A549 (cell line): ENCODE measurements around the gene MARCHF7. TPM values are rescaled to one million over a fixed set of nuclear protein-coding genes. Genes with fewer than 3 reads are reported as not detected.

Experiments used
- ATAC-seq, 2 experiments: fragments of 200-7000 bp in 1 of 2; fragments of >200 bp in 1 of 2; cut with Nextera tagmentation in 1 of 2; cut with Tn5 transposase in 1 of 2; 3 replicates each; pipeline versions ENCODE4 v1.8.0 to v1.9.1; 2018 to 2020; ENCODE audit warnings: mild to moderate bottlenecking in 1 of 2, moderate library complexity in 1 of 2
- CTCF ChIA-PET: fragments of 300-600 bp; sonication (Branson Sonifier 250); formaldehyde crosslinking; extraction: SDS; loops from one replicate; lab custom pipeline; 2021; ENCODE audit warnings: antibody characterized with exemption, inconsistent platforms; lab: Yijun Ruan, JAX
- POLR2A ChIA-PET: fragments of 350-600 bp; formaldehyde crosslinking; extraction: SDS; loops from one replicate; lab custom pipeline; 2021; ENCODE audit warnings: antibody characterized with exemption, inconsistent platforms; lab: Yijun Ruan, JAX
- DNase-seq, 2 experiments: peaks; one replicate each; pipeline versions ENCODE4 v3.0.0 to v3.0.0-alpha.2; 2011 to 2016; ENCODE audit warnings: low read depth in 1 of 2, low spot score in 1 of 2
- FAIRE-seq: peaks from 2 replicates; lab custom pipeline; 2011; peaks lifted over from hg19 to GRCh38; lab: Jason Lieb, UNC
- H3K27ac ChIP-seq, 2 experiments: fragments of >200 bp; sonication (Bioruptor Twin); formaldehyde crosslinking; 3 replicates each; pipeline ENCODE4 v1.5.1; 2016 to 2017
- H3K4me1 ChIP-seq: fragments of >200 bp; sonication (Bioruptor Twin); formaldehyde crosslinking; 3 replicates; pipeline ENCODE4 v1.6.1; 2016
- H3K4me2 ChIP-seq: fragments of >200 bp; sonication (Bioruptor Twin); formaldehyde crosslinking; 3 replicates; pipeline ENCODE4 v1.6.1; 2016
- H3K4me3 ChIP-seq: fragments of >200 bp; sonication (Bioruptor Twin); formaldehyde crosslinking; 3 replicates; pipeline ENCODE4 v1.5.1; 2016
- H3K9me3 ChIP-seq: fragments of >200 bp; sonication (Bioruptor Twin); formaldehyde crosslinking; 3 replicates; pipeline ENCODE4 v1.6.1; 2016
- CBX2 ChIP-seq: fragments of 200-600 bp; sonication (generic); IDR thresholded peaks from 2 replicates; pipeline ENCODE4 v1.6.1; 2016; ENCODE audit warnings: low read depth, mild to moderate bottlenecking, borderline replicate concordance
- CBX8 ChIP-seq: fragments of 200-600 bp; sonication (generic); IDR thresholded peaks from 2 replicates; pipeline ENCODE4 v1.6.1; 2016
- EHMT2 ChIP-seq: fragments of 200-600 bp; sonication (generic); IDR thresholded peaks from 2 replicates; pipeline ENCODE4 v1.6.1; 2016; ENCODE audit warnings: antibody characterized with exemption, low read depth, mild to moderate bottlenecking, moderate library complexity
- ELK1 ChIP-seq: fragments of 150-350 bp; IDR thresholded peaks from 2 replicates; pipeline ENCODE4 v1.6.1; 2014; ENCODE audit warnings: low read depth, mild to moderate bottlenecking, low read length
- FOSB ChIP-seq: fragments of 250-450 bp; sonication (Bioruptor Pico); IDR thresholded peaks from 2 replicates; pipeline ENCODE4 v1.5.0; 2020; ENCODE audit warnings: mild to moderate bottlenecking, moderate library complexity
- FOSL2 ChIP-seq, 2 experiments: fragments of 450-650 bp in 1 of 2; fragments of >200 bp in 1 of 2; sonication (Bioruptor Twin) in 1 of 2; formaldehyde crosslinking; IDR thresholded peaks; 2 replicates each; pipeline versions ENCODE4 v1.5.0 to v1.6.1; 2016 to 2020; ENCODE audit warnings: mild to moderate bottlenecking in 1 of 2, moderate library complexity in 1 of 2
- FOXS1 ChIP-seq: fragments of 250-450 bp; sonication (Bioruptor Pico); IDR thresholded peaks from 2 replicates; pipeline ENCODE4 v1.5.0; 2020; ENCODE audit warnings: mild to moderate bottlenecking, moderate library complexity
- HEYL ChIP-seq: fragments of 250-450 bp; sonication (Bioruptor Pico); IDR thresholded peaks from 2 replicates; pipeline ENCODE4 v1.8.0; 2021; ENCODE audit warnings: mild to moderate bottlenecking, moderate library complexity
- HOXA7 ChIP-seq: fragments of 250-450 bp; sonication (Bioruptor Pico); IDR thresholded peaks from 2 replicates; pipeline ENCODE4 v1.5.0; 2020; ENCODE audit warnings: mild to moderate bottlenecking, moderate library complexity
- HOXB13 ChIP-seq: fragments of 250-450 bp; sonication (Bioruptor Pico); IDR thresholded peaks from 2 replicates; pipeline ENCODE4 v1.5.0; 2020; ENCODE audit warnings: low read depth, mild to moderate bottlenecking, moderate library complexity
- JUN ChIP-seq, 2 experiments: fragments of >200 bp; sonication (Bioruptor Twin); formaldehyde crosslinking; IDR thresholded peaks; 2 replicates in 1 of 2; 3 replicates in 1 of 2; pipeline ENCODE4 v1.6.1; 2016 to 2017
- JUNB ChIP-seq: fragments of >200 bp; sonication (Bioruptor Twin); formaldehyde crosslinking; IDR thresholded peaks from 2 replicates; pipeline ENCODE4 v1.6.1; 2016
- MAZ ChIP-seq: fragments of 150-350 bp; IDR thresholded peaks from 2 replicates; pipeline ENCODE4 v1.6.1; 2014; ENCODE audit warnings: antibody characterized with exemption, low read depth, low read length, borderline replicate concordance
- MYC ChIP-seq: IDR thresholded peaks from 2 replicates; pipeline ENCODE4 v1.6.1; 2012; ENCODE audit warnings: mild to moderate bottlenecking, inconsistent platforms, low read length, improper control_type of control experiment, borderline replicate concordance
- NR3C1 ChIP-seq: fragments of >200 bp; sonication (Bioruptor Twin); formaldehyde crosslinking; IDR thresholded peaks from 3 replicates; pipeline ENCODE4 v1.6.1; 2017
- RAD21 ChIP-seq, 2 experiments: fragments of >200 bp in 1 of 2; sonication (Bioruptor Twin) in 1 of 2; formaldehyde crosslinking in 1 of 2; IDR thresholded peaks in 1 of 2; conservative IDR thresholded peaks in 1 of 2; 2 replicates in 1 of 2; 3 replicates in 1 of 2; pipeline ENCODE4 v1.6.1; 2012 to 2018; ENCODE audit warnings: inconsistent platforms in 1 of 2
- RARB ChIP-seq: fragments of 250-450 bp; sonication (Bioruptor Pico); IDR thresholded peaks from 2 replicates; pipeline ENCODE4 v1.8.0; 2021; ENCODE audit warnings: mild to moderate bottlenecking, moderate library complexity
- RCOR1 ChIP-seq: fragments of 150-350 bp; IDR thresholded peaks from 2 replicates; pipeline ENCODE4 v1.6.1; 2014; ENCODE audit warnings: antibody characterized with exemption, low read length, low read depth
- REST ChIP-seq: fragments of 200-600 bp; sonication (generic); IDR thresholded peaks from 2 replicates; pipeline ENCODE4 v1.6.1; 2016; ENCODE audit warnings: antibody characterized with exemption, mild to moderate bottlenecking, moderate library complexity
- RFX5 ChIP-seq: fragments of 450-650 bp; IDR thresholded peaks from 2 replicates; pipeline ENCODE4 v1.7.1; 2014; ENCODE audit warnings: antibody characterized with exemption, mild to moderate bottlenecking, moderate library complexity
- TFCP2L1 ChIP-seq: fragments of 250-450 bp; sonication (Bioruptor Pico); IDR thresholded peaks from 2 replicates; pipeline ENCODE4 v1.5.0; 2021; ENCODE audit warnings: mild to moderate bottlenecking
- WGBS: methylation state at CpG from one replicate; pipeline ENCODE4 v1.1.6; 2017; ENCODE audit errors: missing lambda C conversion rate; 5-methylcytosine and 5-hydroxymethylcytosine counted together
- polyA plus RNA-seq, 4 experiments: library from polyadenylated mRNA; depleted of rRNA in 3 of 4; stranded (reverse); fragments of >200 nt; fragmentation: RNase III in 1 of 4; extraction: RNeasy Plus Mini Kit Qiagen cat#74134 plus additional on column Dnase treatment in 1 of 4; gene quantifications; 2 replicates in 3 of 4; 3 replicates in 1 of 4; pipeline ENCODE4 v1.2.3, GENCODE V29; 2011 to 2017

MARCHF7 gene
- polyA plus RNA-seq, 2 of the 4 experiments (the other 2 are of a cell fraction) = 64.3 to 66.4 TPM

- TF ChIP-seq RARB (CRISPR knock-in tag) (no peak), EHMT2 (no peak), RCOR1 (no peak), CBX2 (no peak), RFX5 (no peak), CBX8 (no peak), REST (no peak), HOXA7 (CRISPR knock-in tag) (no peak), JUN (IDR thresholded peaks at IDR 0.05) (no peak), FOSL2 (IDR thresholded peaks at IDR 0.05) (no peak), FOSL2 (CRISPR knock-in tag; IDR thresholded peaks at IDR 0.05) (no peak), TFCP2L1 (CRISPR knock-in tag) (no peak), NR3C1 (no peak), HOXB13 (CRISPR knock-in tag) (no peak), MAZ (no peak), FOSB (CRISPR knock-in tag) (no peak), FOXS1 (no peak), ELK1 (no peak), JUNB (no peak)
- TF ChIP-seq, all 56 proteins: peak for 0
- no peak for FAIRE-seq
- H3K4me2 ChIP-seq = peak overlapping the region; percentile 76
- peaks cover 25% of the 10 kb centered on the region for H3K4me1 ChIP-seq
- no peak overlapping the region; the same call in 2 of the 3 replicates for H3K4me3 ChIP-seq
- 61% methylated on average over 5 of the region's 5 CpGs for WGBS
- H3K9me3 ChIP-seq = no peaks in the 10 kb centered on the region
- no peak for ATAC-seq
- DNase-seq = no peak
- H3K27ac ChIP-seq = peak overlapping the region; percentile 34 to 97; a peak in 3 of 6 replicates
- CTCF ChIA-PET = no interaction called here
- POLR2A ChIA-PET = interaction anchor here (0.6 kb wide), 1 partner anchor 95 kb away, joined by 6 read pairs; no protein-coding TSS in a partner anchor
Observed at GRCh38 chr2:159710601-159711180, 1.6 kb upstream of the MARCHF7 start.

GRCh38 chr2:159711562-159712142 is 654 bp upstream of the MARCHF7 start:
- no peak for FAIRE-seq
- POLR2A ChIA-PET = interaction anchor here (0.6 to 2.9 kb wide), 25 partner anchors 13 to 865 kb away, joined by 3 to 84 read pairs (median 3); partner anchors contain the start of genes BAZ2B and WDSUB1
- no peak for DNase-seq

More at GRCh38 chr2:159711562-159712142, 654 bp upstream of the MARCHF7 start:
- H3K4me2 ChIP-seq = peak overlapping the region; percentile 76
- TF ChIP-seq RFX5 = no peak
- TF ChIP-seq ELK1 = no peak
- no peak for TF ChIP-seq HEYL
- TF ChIP-seq MYC = 0 out of 2 replicates have a peak, but pooled peaks have one; percentile 11
- no peak for TF ChIP-seq RAD21 (conservative IDR thresholded peaks at IDR 0.05 in 1 of 2, IDR thresholded peaks at IDR 0.05 in 1 of 2)
- TF ChIP-seq, all 56 proteins: peak for 1
- Histone ChIP-seq H3K9me3 (no peaks in the 10 kb centered on the region), H3K4me1 (peaks cover 30% of the 10 kb centered on the region), H3K4me3 (peak overlapping the region; percentile 91), H3K27ac (peak overlapping the region; percentile 97 to 99)
- under 1% methylated on average over 10 of the region's 10 CpGs for WGBS
- CTCF ChIA-PET = interaction anchor here (0.6 to 2.1 kb wide), 31 partner anchors 8 to 809 kb away, joined by 3 to 14 read pairs (median 3); partner anchors contain the start of gene BAZ2B
- ATAC-seq = peak in 1 of 2 experiments; percentile 48; a peak in 2 of 6 replicates
